Activated CD8-positive, alpha-beta memory T cell treated with anti-CD3 and anti-CD28 coated beads for 48 hours (primary cell): ENCODE data around the gene GNAO1.

ENCODE experiments used
- DNase-seq, 3 experiments: peaks; one replicate each; pipeline ENCODE4 v3.0.0-alpha.2; 2020; ENCODE audit warnings: low read depth in 2 of 3, low spot score in 2 of 3

Gene GNAO1

DNA sequence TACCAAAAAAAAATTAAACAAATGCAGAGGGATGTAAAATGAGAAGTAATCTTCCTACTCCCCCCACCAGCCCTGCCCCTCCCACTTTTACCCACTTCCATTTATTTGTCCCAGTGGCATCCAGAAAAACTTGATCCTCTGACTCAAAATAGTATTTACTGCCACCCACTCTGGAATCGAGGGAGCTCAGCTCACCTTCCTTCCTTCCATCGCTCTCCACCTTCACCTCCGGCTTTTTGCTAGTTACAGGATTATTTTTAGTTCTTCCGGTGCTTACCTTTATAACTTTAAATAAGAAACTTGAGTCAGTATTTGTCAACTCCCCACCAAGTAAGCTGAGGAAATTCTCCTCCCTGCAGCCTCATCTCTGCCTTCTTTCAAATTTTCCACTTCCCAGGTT lies 139.2 kb downstream of the GNAO1 start:
- DNase-seq, result no peak

DNA sequence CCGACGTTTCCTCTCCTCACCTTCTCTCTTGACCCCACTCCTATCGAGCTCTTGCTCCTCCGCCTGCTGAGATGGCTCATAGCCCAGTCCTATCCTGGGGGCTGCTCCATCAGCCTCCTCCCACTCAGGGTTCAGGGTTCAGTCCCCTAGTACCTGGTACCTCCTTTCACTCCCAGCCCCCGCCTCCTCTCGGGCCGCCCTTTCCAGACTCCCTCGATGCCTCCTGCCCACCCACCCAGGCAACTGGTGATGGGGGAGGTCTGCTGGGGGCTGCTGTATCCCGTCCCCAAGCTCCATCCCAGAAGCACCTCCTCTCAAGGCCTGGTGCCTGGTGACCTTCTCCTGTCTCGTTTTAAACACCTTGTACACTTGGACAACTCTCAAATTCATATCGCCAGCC lies 140.1 kb downstream of the GNAO1 start:
- DNase-seq, result no peak

DNA sequence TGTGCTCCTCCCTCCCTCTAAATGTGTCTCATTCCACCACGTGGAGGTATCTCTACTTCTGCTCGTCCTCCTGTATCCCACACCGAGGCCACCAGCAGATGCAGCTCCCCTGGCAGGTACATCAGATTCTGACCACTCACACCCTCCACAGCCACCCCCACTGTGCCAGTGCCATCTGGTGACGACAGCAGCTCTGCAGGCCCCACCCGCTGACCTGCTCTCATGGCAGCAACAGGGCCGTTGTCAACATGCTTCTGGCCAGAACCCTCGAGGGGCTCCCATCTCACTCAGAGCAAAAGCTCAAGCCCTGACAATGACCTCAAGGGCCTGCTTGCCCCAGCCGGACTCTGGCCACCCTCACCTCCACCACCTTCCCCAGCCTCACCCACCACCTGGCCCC lies 140.6 kb downstream of the GNAO1 start:
- no peak for DNase-seq

DNA sequence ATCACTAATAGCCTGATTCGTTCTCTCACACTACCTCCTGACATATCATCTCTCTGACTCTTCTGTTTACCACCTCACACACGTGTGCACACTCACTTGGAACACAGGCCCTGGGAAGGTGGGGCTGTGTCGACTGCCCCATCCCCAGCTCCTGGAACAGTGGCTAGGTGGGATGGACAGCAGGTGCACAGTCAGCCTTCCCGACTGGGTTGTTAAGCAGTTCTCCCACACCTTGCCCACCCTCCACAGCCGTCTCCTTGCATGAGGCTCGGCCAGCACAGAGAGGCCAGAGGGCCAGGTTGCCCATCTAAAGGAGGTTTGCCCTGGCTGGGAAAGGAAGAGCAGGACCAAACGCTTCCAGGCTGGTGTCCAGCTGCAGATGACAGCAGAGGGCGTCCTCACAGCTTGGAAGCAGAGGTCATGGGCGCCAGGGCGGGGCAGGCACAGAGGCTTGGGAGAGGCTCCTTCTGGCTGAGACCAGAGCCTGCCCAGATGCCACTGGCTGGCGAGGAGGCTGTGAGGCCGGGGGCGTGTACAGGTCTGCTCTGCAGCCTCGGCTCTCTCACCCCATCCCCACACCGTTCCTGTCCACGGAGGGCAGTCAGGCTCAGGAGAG lies 141.3 kb downstream of the GNAO1 start:
- DNase-seq, result no peak

DNA sequence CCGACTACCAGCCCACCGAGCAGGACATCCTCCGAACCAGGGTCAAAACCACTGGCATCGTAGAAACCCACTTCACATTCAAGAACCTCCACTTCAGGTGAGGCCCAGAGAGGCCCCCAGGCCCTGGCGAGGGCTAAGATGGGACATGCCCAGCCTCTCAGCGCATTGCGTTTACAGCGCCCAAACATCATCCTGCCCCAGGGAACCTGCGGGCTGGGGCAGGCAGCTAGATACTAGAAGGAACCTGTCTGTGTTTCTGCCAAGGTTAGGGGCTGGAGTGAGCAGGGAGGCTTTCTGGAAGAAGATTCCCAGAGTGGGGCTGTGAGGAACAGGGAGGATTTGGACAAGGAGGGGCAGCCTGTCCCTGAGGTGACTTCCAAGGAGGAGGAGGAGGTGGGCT lies 143.5 kb downstream of the GNAO1 start:
- no peak for DNase-seq

DNA sequence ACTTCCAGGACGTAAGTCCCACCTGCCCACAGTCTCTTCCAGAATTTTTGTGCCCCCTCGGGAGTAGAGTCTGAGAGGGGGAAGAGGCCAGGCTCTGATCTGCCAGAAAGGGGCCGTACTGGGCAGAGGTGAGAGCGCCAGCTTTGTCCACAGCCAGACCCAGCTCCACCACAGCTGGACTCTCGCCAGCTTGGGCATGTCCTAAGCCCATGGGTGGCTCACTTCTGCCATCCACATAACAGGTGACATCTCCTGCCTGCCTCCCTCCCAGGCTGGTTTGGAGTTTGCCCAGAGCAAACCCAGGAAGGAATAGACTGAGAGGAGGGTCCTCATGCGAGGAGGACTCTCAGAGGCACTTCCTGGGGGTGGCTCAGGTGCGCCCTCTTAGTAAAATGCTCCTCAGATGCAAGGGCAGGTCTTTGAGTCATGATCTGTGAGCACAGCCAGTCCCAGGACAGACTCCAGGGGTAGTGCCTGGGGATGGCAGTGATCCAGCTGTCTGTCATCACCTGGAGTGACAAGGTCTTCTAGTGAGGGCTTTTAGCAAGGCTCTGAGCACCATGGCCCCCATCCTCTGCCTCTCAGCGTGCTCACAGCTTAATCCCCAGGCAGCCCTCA lies 144.9 kb downstream of the GNAO1 start:
- DNase-seq, result no peak

DNA sequence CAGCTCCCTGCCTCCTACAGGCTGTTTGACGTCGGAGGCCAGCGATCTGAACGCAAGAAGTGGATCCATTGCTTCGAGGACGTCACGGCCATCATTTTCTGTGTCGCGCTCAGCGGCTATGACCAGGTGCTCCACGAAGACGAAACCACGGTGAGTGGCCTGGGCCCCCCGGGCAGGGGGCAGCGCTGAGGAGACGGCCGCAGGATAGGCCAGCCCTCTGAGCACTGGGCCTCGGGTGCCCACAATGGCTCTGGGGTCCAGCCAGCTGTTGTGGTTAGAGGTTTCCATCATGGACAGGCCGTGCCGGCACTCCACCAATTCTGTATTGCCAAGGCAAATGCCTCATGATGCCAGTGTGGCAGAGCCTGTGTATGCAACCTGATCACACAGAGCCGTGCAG lies 145.4 kb downstream of the GNAO1 start:
- no peak for DNase-seq

DNA sequence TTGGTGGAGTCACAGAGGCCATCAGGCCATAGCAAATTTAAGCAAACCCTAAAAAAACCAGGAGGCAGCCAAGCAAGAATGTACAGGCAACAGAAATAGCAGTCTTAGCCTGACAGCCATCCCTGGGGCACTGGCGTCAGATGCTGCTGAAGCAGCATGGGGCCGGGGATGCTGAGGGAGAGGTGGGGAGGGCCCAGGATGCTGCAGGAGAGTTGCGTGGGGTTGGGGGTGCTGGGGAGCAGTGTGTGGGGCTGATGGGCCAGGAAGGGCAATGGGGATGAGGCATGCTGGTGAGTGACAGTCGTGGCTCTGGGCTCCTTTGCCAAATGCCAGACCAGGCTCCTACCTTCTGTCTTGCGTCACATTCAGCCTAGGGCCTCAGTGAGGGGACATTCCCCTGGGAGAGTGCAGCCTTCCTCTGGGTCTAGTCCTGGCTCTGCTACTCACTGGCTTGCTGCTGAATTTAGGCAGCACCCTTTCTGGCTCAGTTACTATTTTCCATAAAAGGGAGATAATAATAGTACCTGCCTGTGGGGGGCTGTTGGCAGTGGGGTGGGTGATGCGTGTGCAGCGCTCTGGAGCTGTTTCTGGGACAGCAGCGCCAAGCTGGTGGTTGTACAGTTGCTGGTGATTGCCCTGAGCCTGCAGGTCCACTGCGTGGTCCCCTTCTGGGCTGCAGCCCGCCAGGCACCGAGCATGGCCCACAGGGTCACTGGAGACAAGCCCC lies 146.0 kb downstream of the GNAO1 start:
- no peak for DNase-seq

DNA sequence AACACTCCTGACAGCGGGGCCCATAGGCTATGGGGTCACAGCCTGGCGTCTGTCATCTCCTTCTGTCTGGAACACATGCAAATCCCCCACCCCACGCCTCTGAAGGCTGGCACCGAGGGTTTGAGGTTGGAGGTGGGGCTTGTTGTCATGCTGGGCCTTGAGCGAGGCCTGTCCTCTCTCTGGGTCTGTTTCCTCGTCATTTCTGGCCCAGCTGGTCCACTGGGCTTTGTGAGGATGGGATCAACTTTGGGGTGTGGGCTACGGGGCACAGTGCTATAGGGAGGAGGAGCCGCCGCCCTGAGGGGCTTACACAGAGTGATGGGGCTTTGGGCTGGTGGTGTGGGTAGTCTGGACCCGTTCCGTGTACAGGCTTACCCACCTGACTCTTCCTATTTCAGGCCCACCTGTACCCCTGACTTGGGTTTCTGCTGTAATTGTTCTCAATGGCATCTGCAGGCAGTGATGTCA lies 146.6 kb downstream of the GNAO1 start:
- DNase-seq, result no peak

DNA sequence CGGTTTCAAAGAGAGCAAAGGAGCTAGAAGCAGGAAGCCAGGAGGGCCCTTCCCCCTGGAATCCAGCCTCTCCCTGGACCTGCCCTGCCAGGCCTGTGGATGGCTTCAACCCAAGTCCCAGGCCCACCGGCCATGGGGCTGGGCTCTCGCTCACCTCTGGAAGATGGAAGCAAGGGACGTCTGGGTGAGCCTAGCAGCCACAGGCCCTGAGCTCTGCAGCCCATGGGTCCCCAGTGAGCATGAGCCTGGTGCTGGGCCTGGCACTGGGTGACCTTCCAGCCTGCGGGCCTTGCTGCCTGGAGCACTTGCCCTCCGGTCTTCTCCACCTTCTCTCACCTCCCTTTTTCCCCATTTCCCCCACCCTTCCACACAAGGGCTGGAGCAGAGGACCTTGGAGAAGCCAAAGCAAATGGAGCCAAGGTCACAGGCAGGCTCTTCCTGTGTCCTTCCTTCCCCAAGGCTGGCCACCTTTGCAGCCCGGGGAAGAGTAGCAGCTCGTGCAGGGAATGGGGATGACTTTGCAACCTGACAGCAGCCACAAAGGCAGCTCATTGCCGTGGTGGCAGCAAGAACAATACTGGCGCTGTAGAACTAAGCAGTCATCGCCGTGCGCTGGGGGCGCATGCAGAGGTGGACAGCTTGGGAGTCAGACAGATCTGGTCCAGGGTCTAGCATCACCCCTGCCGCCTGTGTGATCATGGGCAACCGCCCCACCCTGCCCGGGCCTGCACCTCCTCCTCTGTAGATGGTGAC lies 147.5 kb downstream of the GNAO1 start:
- DNase-seq, result no peak

DNA sequence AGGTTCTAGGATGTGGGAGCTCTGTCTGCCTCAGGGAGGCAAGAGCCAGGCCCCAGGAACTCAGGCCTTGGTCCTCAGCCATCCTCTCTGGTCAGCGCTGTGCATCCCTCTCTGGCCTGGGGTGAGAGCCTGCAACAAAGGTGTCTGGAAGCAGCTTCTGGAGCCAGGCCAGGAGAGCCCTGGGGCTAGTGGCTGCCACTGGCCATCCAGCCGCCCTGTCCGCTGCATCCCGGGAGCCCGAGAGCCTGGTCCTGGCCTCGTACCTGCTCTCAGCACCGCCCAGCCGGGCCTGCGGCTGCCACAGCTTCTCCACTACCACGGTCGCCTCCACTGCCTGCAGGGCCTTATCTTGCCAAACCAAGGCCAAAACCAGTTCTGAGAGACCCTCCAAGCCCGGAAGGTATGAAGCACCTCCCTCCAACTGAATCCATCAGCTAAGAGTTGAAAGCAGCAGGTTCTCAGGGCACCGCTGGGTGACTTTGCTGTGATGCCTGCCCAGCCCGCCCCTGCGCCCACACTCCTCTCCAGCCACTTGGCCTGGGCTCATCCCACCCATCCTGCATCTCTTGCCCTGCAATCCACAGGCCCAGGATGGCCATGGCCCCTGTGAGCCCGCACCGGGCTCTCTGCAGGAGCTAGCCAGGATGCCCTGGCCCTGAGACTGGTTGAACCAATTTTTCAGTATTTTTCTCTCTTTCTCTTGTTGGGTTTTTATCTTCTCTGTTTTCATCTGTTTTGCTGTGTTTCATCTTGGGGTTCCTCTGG lies 148.3 kb downstream of the GNAO1 start:
- no peak for DNase-seq

DNA sequence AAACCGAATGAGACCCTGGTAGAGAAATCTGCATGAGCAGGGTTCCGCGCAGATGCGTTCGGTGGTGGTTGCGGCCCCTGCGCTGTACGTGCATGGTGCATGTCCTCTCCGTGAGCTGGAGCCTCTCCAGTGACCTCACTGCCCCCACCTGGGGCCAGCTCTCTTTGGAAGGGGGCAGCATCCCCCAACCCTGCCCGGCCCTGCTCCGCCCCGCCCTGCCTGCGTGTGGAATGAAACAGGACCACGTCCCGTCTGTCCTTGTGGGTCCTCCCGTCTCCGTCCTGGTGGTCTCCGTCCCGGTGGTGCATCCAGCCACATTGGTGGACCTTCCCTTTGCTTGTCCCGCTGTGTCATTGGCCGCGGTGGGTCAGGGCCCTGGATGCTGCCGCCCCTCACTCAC lies 149.1 kb downstream of the GNAO1 start:
- DNase-seq, result no peak

DNA sequence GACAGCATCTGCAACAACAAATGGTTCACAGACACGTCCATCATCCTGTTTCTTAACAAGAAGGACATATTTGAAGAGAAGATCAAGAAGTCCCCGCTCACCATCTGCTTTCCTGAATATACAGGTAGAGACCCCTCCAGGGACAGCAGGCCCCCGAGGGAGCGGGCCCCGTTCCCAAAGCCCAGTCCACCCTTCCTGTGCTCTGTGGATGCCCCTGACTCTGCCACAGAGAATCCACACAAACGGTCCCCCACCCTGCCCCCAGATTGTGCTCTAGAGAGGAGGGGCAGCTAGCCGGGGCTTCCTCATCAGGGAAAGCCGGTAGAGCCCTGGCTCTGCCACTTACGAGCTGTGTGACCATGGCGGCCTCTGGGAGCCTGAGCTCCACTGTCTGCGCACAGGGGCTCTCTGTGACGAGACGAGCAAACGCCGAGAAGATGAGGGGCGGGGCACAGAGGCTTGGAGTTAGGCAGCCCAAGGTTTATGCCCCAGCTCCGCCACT lies 149.6 kb downstream of the GNAO1 start:
- no peak for DNase-seq

DNA sequence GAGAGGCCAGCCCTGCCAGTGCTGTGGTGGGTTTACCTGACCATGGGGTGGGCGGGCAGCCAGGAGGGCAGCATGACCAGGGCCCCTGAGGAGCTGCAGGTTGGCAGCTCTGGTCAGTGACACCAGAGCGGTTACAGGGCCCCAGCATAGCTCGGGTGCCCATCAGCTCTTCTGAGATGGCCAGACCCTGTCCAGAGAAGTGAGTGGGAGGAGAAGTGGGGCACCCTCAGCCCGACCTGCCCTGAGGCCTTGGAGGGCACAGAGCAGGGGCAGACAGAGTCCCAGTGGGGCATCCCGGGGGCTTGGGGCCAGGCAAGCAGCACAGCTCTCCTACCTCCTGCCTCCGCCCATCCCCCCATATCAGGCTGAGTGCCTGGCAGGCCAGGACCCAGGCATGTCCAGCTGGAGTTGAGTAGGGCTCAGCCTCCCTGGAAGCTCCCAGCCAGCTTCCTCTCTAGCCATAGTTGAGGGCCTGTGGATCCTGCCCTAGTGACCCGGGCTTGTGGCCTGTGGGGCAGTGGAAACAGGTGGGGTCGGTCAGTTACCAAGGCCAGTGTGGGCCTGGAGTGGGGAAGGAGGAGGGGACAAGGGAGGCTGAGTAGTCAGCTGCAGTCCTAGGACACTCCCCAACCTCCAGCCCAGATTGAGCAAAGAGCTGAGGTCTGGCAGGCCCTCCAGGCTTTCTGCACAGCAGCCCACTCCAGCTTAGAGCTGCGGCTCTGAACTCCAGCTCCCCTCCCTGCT lies 150.5 kb downstream of the GNAO1 start:
- DNase-seq, result no peak

DNA sequence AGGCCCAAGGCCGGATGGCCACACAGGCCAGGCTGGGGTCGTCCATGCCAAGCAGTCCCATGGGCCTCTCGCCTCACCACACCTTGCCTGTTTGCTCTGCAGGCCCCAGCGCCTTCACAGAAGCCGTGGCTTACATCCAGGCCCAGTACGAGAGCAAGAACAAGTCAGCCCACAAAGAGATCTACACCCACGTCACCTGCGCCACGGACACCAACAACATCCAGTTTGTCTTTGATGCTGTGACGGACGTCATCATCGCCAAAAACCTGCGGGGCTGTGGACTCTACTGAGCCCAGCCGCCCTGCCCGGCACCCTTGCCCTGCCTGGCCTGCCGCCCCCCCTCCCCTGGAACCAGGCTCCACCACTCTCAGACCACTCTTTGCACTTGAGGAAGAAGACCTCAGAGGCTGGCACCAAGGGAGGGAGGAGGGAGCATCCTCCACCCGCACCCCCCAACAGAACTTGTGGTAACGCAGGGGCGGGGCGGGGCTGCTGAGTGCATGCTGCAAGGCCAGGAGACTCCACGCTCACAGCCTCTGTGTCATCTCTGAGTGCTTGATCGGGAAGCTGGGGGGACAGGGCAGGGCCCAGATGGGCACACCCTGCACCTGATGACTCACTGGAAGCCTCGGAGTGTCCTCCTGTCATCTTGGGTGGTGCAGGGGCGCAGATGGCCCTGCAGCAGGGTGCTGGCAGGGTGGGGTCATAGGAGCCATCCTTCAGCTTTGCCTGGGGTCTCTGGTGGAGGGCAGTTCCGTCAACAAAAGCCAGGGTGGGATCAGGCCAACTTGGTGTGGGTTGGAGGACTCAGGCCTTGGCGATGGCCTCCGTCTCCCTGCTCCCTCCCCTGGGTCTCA lies 152.6 kb downstream of the GNAO1 start:
- DNase-seq, result no peak

DNA sequence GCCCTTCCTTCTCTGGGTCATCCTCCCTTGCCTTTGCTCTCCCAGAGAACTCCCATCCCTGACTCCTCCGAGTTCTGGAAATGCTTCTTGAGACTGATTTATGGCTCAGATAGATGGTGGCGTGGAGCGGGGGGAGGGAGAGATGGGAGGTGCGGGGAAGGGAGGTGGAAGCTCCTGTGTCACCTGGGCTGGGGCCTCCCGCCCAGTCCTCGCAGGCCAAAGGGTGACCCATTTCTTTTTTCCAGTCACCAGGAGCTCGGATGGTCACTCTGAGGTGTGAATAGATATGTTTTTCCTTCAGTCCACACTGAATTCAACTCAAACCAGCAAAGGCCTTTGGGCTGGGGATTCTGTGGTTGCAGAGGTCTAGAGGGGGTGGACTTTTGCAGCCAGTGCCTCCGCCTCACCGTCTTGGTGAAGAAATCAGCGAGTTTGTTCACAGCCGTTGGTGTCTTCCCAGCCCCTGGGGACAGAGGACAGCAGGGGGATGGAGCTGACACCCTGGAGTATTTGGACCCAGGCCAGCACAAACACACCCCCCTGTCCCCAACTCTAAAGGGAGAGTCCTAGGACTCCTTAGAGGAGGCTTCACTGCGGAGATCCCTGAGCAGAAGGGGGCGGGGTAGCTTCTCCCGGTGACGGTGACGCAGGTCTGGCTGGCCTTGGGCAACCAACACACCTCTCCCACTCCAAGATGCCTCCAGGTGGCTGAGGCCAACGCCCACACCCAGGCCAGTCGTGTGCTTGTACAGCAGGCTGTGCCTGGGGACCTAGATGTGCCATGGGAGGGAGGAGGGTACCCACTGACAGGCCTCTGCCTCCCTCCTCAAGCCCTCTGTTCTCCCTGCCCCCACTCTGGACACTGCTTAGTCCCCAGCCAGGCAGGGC lies 153.5 kb downstream of the GNAO1 start:
- DNase-seq, result no peak

DNA sequence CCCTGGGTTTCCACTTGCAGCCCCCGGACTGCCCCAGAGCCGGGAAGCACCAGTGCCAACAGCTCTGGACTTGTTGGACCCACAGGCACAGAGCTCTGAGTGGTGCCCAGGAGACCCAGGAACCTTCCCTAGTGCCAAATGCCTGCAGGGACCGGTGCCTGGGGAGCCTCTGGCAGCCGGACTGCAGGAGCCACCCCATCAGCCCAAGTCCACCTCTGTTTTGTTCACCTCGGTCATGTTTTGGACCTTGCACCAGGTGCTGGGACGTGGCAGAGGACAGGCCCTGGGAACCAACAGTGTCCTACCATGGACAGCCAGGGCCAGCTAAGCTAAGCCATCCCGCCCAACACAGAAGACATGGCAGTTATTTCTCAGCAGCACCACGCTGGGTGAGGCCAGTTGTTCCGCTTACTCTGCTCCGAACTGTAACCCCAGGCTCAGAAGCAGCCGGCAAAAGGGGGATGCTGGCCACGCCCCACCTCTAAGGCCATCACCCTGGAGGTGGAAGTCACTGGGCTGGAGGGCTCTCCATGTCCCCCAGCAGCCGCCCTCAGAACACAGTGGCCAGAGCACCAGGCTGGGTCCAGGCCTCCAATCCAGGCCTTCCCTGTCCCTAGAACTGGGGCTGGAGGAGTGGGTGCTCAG lies 154.2 kb downstream of the GNAO1 start:
- no peak for DNase-seq
